Neural progenitor cell (in vitro differentiated cells): ENCODE data around the gene ACBD7.

Source experiments
- EZH2 ChIP-seq: fragments of 200-600 bp; sonication (generic); IDR thresholded peaks from 2 replicates; pipeline ENCODE4 v1.6.1; 2017; ENCODE audit warnings: antibody characterized with exemption, mild to moderate bottlenecking, moderate library complexity
- EZH2phosphoT487 ChIP-seq: fragments of 200-600 bp; sonication (generic); IDR thresholded peaks from 2 replicates; pipeline ENCODE4 v1.6.1; 2017; ENCODE audit warnings: antibody characterized with exemption
- TF ChIP-seq, protein P1 (sequence below): fragments of 200-600 bp; sonication (generic); IDR thresholded peaks from 2 replicates; pipeline ENCODE4 v1.5.1; 2017; ENCODE audit warnings: antibody characterized with exemption, mild to moderate bottlenecking

DNA sequence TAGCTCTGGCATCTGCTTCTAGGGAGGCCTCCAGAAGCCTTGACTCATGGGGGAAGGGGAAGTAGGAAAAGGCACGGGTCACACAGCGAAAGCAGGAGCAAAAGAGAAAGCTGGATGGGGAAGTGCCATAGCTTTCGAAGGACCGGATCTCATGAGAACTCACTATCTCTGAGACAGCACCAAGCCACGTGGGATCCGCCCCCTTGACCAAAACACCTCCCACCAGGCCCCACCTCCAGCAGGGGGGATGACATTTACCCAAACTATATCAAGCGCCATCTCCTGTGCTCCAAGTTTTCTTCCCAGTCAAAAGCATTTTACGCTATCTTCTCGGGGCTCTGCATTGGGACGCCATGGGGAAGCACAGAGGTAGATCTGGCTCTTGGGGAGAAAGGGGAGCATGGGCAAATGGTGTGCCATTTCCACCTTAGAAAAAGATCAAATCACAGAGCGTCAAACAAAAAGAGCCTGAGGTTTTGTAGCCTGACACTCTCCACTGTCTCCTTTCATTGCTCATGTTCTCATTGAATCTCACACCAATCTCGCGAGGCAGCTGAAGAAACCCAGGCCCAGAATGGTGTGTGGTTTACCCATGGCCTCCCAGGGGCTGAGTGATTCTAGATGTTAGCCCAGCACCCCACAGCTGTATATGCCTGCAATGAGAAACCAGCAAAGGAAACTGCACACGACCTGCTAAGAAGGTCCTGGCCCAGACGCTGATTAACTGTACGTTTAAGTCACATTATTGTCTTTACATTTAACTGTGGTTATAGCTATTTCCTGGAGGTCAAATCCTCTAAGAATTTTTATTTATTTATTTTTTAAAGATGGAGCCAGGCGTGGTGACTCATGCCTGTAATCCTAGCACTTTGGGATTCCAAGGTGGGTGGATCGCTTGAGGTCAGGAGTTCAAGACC, 52.9 kb downstream of the ACBD7 start:
- no peak for TF ChIP-seq EZH2
- TF ChIP-seq, protein P1, sequence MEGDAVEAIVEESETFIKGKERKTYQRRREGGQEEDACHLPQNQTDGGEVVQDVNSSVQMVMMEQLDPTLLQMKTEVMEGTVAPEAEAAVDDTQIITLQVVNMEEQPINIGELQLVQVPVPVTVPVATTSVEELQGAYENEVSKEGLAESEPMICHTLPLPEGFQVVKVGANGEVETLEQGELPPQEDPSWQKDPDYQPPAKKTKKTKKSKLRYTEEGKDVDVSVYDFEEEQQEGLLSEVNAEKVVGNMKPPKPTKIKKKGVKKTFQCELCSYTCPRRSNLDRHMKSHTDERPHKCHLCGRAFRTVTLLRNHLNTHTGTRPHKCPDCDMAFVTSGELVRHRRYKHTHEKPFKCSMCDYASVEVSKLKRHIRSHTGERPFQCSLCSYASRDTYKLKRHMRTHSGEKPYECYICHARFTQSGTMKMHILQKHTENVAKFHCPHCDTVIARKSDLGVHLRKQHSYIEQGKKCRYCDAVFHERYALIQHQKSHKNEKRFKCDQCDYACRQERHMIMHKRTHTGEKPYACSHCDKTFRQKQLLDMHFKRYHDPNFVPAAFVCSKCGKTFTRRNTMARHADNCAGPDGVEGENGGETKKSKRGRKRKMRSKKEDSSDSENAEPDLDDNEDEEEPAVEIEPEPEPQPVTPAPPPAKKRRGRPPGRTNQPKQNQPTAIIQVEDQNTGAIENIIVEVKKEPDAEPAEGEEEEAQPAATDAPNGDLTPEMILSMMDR: no peak
- TF ChIP-seq EZH2phosphoT487: no peak
